GM12872 (cell line): ENCODE results near the gene EHBP1.

Experiments used
- TF ChIP-seq, protein P1 (sequence below): IDR thresholded peaks from 3 replicates; pipeline ENCODE4 v1.5.1; 2011; ENCODE audit warnings: low read depth, mild to moderate bottlenecking, low read length, moderate library complexity; ENCODE audit not compliant: insufficient read depth

EHBP1 gene

GRCh38 chr2:62787386-62787785, 81.9 kb downstream of the EHBP1 start:
- TF ChIP-seq, protein P1, sequence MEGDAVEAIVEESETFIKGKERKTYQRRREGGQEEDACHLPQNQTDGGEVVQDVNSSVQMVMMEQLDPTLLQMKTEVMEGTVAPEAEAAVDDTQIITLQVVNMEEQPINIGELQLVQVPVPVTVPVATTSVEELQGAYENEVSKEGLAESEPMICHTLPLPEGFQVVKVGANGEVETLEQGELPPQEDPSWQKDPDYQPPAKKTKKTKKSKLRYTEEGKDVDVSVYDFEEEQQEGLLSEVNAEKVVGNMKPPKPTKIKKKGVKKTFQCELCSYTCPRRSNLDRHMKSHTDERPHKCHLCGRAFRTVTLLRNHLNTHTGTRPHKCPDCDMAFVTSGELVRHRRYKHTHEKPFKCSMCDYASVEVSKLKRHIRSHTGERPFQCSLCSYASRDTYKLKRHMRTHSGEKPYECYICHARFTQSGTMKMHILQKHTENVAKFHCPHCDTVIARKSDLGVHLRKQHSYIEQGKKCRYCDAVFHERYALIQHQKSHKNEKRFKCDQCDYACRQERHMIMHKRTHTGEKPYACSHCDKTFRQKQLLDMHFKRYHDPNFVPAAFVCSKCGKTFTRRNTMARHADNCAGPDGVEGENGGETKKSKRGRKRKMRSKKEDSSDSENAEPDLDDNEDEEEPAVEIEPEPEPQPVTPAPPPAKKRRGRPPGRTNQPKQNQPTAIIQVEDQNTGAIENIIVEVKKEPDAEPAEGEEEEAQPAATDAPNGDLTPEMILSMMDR = no peak

DNA sequence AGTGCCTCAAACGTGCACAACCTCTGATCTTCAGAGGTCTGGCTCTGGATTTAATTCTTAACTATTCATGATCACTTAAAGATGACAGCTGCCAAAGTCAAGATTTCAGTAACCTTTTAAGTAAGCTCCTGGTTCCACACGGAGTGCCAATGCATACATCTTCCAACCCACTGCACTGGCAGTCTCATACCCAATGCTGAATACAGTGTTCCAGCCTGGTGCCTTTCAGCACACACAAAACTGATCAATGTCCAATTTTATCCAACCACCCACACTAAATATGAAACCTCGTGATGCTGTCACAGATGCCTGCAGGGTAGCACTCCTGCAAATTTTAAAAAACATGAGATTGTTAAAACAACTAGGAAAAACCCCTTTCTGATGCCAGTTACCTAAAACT, 84.0 kb downstream of the EHBP1 start:
- TF ChIP-seq, protein P1 = no peak

DNA sequence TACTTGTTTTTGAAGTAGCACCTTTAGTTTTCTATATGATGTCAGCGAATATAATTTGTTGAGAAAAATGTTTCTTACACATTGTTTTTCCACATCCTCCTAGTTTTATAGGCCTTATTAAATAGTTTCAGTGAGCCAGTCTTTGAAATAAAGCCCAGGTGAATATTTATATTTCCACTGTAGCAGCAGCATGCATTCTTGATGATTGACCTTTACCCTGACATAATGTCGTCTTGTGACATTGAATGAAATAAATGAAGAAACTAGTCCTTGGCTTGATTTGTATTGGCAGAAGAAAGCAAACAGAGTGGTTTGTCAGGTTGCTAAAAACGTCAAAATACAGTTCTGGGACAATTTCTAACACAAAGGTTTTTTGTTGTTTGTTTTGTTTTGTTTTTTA, 84.4 kb downstream of the EHBP1 start:
- TF ChIP-seq, protein P1 = no peak

DNA sequence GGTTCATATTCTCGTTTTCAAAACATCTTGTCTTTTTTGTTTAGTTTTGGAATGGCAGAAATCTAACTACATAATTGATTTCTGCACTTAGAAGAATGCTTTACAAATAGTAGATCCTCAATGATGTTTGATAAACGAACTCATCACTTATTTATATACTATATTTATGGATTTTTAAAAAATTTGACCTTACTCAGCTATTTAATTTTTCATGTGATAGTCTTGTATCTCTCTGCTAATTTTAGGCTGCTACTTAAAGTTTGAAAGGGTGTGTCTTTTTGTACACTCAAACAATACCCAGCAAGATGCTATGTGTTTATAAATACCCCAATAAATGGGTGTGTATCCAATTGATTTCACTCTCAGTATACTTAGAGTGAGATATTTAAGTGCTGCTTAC, 86.9 kb downstream of the EHBP1 start:
- TF ChIP-seq, protein P1 = no peak

DNA sequence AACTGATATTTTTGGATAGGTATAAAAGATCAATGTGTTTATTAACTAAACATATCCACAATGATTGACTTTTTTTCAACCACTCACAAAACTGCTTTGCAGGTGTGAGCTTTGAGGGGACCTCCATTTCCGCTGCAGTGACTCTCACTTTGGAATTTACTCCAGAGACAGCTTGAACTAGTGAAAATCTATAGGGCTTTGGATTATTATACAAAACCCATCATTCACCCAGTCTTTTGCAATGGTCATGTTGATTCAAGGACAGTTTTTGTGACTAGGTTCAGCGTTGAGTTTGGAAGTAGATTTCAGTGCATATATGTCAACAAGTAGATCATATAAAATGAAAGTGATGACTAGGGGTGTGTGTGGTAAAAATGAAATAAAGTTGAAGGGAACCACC, 87.7 kb downstream of the EHBP1 start:
- TF ChIP-seq, protein P1 = no peak

GRCh38 chr2:62794791-62795190, 89.3 kb downstream of the EHBP1 start:
- TF ChIP-seq, protein P1 = no peak

DNA sequence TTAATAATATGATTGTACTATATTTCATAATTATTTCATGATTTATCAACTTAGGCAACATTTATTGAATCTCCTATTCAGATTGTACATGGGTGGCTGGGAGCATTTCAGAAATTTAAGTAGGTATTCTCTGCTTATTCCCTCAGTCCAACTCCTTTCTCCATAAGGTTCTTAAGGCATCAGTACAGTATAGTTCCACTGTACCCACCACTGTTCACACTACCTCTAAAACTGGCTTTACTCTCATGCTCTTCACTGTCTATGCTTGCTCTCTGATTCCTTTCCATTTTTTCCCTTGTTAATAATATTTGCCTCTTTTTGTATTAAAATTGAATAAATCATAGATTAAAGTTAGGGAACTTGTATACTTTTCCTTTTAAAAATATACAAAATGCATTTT, 89.8 kb downstream of the EHBP1 start:
- TF ChIP-seq, protein P1 = no peak

DNA sequence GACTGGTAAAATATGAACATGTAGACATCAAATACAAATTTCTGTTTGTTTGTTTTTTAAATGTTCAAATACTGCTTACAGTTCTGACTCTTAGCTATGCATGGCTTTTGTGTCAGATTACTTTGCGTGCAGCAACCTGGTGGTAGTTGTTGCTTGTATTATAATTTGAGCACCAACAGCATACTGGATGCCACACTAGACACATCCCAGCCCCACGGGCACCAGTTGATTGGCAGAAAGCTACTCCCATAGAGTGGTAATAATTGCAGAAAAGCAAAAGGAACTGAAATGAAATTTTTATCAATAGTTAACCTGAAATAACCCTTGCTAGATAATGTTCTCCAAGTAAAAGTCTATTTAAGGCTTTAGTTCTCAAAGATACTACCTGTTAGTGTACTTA, 91.6 kb downstream of the EHBP1 start:
- TF ChIP-seq, protein P1 = no peak
